NCI-H1105 (cell line): ENCODE results near the gene NLE1.
A peak's percentile ranks its signal among the peaks of the same experiment; 100 is the strongest.
"Not testable (repeated sequence)": the region's sequence is repeated elsewhere in the genome, so short reads cannot be mapped to it uniquely, and the experiment has no call there.

Source experiments
- DNase-seq: peaks from one replicate; lab custom pipeline; 2025; lab: John Stamatoyannopoulos, UW

Gene NLE1

DNA sequence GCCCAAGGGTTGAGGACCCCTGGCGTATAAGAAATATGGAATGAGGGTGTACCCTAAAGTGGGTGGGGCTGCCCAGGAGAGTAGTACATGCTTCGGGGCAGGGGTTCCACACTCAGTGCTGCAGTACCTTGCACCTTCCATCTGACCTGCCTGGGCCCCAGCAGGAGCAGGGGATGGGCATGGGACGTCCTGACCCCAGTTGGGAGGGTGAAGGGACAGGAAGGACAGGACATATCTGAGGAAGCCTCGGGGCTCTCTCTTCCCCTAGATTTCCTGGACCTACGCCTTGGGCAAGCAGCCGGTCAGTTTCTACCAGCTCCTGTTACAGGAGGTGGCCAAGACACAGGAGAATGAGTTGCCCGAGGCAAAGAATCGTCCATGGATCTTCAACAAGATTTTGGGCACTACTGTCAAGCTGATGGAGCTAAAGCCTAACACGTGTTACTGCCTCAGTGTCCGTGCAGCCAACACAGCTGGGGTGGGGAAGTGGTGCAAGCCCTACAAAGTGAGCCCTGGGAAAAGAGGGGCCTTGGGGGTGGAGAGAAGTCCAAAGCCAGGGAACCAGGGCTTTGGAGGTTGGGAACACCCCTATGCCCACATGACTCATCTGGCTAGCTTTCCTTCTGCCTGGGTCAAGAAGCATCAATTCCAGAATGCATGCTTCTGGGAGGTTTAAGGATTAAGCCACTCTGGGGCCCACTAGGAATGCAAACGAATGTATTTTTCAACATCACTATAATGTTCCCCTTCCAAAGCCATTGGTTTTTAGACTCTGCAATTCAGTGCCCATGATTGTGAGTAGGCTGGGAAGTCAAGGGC is 12.7 kb downstream of the NLE1 start:
- no peak for DNase-seq

GRCh38 chr17:35127751-35128514 is 14.2 kb downstream of the NLE1 start:
- DNase-seq: no peak

DNA sequence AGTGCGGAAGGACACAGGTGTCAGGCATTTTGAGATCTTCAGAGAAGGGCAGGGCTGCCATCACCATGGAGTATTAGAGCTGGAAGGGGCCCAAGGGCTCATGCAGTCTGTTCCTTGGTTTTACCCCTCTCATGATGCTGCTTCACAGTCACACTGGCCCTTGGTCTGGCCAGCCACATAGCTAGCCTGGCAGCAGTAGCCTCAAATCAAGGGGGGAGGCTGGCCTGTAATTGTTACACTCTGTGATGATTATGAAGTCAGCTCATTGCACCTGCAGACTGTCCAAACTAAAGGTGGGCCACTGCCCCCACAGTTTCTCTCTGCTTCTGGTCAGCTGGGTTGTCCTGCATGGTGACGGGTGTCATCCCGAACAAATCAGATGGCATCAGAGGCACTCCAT is 20.8 kb downstream of the NLE1 start, which contains the start of gene FNDC8:
Gene FNDC8, plus strand, starts transcription at position 301 of the 400 bp plus-strand sequence. Its CDS starts 79 bp downstream, at position 380.
- DNase-seq: no peak

- DNase-seq: peak; percentile 58
Measured at GRCh38 chr17:35119370-35120165, 22.5 kb downstream of the NLE1 start, which contains the start of gene RAD51D. Gene RAD51D, minus strand, starts transcription at chr17:35119860. Its CDS starts 247 bp downstream, at chr17:35119613.

DNA sequence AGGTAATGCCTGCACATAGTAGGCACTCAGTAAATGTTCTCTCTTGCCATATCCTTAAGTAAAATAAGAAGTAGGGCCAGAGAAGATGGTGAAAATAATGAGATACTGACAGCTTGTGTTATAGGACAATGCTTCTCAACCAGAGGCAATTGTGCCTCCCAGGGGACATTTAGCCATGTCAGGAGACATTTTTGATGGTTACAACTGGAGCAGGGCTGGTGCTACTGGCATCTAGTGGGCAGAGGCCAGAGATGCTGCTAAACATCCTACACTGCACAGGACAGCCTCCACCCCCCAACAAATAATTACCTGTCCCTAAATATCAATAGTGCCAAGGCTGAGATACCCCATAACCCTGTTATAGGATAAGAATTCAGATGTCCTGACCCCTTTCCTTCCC is 24.1 kb downstream of the NLE1 start:
- no peak for DNase-seq

- no peak for DNase-seq
Measured at GRCh38 chr17:35116845-35117244, 25.3 kb downstream of the NLE1 start.

DNA sequence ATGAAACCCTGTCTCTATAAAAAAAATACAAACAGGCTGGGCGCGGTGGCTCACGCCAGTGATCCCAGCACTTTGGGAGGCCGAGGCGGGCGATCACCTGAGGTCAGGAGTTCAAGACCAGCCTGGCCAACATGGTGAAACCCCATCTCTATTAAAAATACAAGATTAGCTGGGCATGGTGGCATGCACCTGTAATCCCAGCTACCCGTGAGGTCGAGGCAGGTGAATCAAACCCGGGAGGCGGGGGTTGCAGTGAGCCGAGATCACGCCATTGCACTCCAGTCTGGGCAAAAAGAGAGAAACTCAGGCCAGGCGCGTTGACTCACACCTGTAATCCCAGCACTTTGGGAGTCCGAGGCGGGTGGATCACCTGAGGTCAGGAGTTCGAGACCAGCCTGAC is 31.3 kb downstream of the NLE1 start:
- DNase-seq: not testable (repeated sequence)

- DNase-seq: no peak
Measured at GRCh38 chr17:35104844-35105450, 37.2 kb downstream of the NLE1 start.

DNA sequence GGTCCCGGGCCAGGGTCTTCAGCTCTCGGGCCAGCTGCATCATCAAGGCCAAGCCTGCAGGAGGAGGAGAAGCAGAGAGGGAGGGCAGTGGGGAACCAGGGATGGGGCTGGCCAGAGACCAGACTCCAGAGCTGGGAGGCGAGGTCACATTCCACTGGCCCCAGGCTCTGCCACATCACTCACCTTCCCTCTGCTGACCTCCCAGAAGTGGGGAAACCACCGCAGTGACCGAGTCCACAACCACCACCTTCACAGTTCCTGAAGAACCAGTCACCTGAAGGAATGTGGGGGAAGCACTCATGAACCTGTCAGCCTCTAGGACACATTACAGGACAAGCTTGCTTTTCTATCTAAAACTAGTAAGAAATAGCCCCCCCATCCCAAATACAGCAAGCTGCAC is 38.8 kb downstream of the NLE1 start:
- DNase-seq: no peak

- no peak for DNase-seq
Measured at GRCh38 chr17:35101725-35102124, 40.4 kb downstream of the NLE1 start.

- DNase-seq: no peak
Measured at GRCh38 chr17:35101036-35101435, 41.1 kb downstream of the NLE1 start.

- DNase-seq: no peak
Measured at GRCh38 chr17:35099908-35100307, 42.2 kb downstream of the NLE1 start.

DNA sequence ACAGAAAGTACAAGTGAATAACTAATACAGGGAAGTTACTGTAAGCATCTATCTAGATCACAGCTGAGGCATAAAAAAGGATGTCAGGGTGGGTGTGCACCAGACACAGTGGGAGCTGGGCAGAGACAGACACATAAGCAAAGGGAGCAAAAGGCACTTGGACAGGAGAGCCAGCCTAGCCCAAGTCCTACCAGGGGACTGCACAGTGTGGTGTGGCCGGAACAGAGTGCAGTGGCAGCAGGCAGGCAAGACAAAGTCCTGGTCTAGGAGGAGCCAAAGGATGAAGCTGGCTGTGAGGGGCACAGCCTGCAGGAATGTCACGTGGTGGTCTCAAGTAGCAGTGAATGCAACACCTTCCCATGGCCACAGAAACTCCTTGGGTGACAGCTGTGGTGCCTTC is 44.3 kb downstream of the NLE1 start:
- DNase-seq: no peak

GRCh38 chr17:35095741-35096140 is 46.4 kb downstream of the NLE1 start:
- DNase-seq: no peak

- no peak for DNase-seq
Measured at GRCh38 chr17:35094902-35095301, 47.2 kb downstream of the NLE1 start.

GRCh38 chr17:35090707-35091106 is 51.4 kb downstream of the NLE1 start:
- DNase-seq: not testable (repeated sequence)

DNA sequence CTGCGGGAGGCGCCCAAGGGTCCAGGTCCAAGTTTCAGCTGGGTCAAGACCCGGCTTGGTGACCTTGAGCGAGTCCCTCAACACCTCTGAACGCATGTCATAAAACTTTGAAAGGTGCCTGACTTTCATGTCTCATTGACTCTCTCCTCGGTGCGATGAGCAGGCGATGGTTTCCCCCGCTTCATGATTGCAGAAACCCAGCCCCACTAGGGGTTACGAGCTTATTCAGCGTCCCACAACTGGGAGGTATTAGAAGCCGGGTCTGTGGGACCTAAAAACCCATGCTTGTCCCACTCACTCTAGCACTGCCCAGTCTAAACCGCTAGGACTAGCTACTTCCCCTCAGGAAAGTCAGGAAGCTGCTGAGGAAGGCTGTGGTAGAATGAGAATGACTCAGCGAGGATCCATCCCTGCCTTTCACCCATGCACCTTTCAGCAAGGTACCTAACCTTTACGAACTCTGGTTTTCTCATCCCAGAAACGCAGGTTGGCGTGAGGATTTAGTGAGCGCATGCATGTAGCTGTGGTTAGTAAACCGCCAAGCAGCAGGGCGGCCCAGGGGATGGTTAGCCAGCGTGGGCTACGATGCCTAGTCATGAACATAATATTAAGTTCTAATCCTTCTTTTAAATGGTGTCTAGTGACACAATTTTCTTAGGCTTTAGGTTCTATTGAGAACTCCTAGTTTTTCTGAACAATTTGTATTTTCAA is 52.4 kb downstream of the NLE1 start:
- no peak for DNase-seq

DNA sequence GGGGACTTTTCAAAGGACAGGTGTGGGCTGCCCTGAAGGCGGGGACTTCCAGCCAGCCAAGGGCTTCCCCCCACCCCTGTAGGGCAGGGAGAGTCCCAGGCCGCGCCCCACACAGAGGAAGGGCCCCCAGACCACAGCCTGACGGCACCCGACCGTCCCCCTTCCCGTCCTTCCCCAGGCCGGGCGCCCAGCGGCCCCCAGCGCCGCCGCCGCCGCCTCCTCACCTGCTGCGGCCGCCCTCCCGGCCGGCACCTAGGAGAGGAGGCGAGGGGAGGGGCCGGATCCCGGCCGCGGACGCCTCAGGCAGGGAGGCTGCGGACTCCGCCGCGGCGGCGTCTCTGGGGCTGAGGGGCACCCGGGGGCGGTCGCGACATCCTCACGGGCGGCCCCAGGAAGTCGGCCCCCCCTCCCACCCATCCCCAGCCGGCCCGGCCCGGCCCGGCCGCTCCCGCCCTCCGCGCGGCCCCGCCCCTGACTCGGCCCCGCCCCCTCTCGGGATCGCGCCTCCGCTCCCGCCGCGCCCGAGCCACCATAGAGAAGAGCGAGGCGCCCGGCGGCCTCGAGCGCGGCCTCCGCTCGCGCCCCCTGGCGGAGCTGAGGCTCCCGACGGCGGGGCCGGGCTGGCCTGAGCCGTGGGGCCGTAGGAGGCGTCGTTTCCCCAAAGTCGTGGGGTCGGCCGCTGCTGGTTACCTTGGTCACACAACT is 53.1 kb downstream of the NLE1 start:
- peak; percentile 74 for DNase-seq

GRCh38 chr17:35088356-35088880 is 53.7 kb downstream of the NLE1 start:
- DNase-seq: no peak

GRCh38 chr17:35087731-35088355 is 54.3 kb downstream of the NLE1 start:
- DNase-seq: no peak
